ENCODE results near the gene SHB.

The SHB gene

DNA sequence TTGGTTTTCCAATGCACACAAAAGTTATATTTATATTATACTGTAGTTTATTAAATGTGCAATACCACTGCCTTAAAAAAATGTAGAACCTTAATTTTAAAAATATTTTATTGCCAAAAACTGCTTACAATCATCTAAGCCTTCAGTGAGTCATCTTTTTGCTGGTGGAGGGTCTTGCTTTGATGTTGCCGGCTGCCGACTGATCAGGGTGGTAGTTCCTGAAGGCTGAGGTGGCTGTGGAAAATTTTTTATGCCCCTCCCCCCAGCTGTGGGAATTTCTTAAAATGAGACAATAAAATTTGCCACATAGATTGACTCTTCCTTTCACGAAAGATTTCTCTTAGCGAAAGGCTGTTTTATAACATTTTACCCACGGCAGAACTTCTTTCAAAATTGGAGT, 89.2 kb downstream of the SHB start:
- Histone ChIP-seq H3K4me3 (ENCODE audit: low read length) (no peak overlapping the region), H3K4me2 (ENCODE audit: low read length) (no peak overlapping the region), H4K20me1 (ENCODE audit: insufficient read depth, low read length) (no peaks in the 10 kb centered on the region), H3K27me3 (ENCODE audit: low read depth, low read length) (no peaks in the 10 kb centered on the region), H3K9me3 (ENCODE audit: insufficient read depth, low read length) (no peaks in the 10 kb centered on the region), H3K4me1 (ENCODE audit: low read length) (no peaks in the 10 kb centered on the region), H2AFZ (ENCODE audit: low read depth, low read length) (no peak overlapping the region), H3K36me3 (replicated peaks; ENCODE audit: low read depth, low read length) (no peaks in the 10 kb centered on the region), H3K27ac (ENCODE audit: low read length) (no peak overlapping the region), H3K79me2 (ENCODE audit: low read length) (no peaks in the 10 kb centered on the region), H3K9ac (ENCODE audit: low read length) (no peak overlapping the region)
- TF ChIP-seq, protein P1, sequence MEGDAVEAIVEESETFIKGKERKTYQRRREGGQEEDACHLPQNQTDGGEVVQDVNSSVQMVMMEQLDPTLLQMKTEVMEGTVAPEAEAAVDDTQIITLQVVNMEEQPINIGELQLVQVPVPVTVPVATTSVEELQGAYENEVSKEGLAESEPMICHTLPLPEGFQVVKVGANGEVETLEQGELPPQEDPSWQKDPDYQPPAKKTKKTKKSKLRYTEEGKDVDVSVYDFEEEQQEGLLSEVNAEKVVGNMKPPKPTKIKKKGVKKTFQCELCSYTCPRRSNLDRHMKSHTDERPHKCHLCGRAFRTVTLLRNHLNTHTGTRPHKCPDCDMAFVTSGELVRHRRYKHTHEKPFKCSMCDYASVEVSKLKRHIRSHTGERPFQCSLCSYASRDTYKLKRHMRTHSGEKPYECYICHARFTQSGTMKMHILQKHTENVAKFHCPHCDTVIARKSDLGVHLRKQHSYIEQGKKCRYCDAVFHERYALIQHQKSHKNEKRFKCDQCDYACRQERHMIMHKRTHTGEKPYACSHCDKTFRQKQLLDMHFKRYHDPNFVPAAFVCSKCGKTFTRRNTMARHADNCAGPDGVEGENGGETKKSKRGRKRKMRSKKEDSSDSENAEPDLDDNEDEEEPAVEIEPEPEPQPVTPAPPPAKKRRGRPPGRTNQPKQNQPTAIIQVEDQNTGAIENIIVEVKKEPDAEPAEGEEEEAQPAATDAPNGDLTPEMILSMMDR (IDR thresholded peaks at IDR 0.05; ENCODE audit: low read depth, low read length), result no peak
- no peak for TF ChIP-seq EZH2phosphoT487 (IDR thresholded peaks at IDR 0.05; ENCODE audit: low read depth)

DNA sequence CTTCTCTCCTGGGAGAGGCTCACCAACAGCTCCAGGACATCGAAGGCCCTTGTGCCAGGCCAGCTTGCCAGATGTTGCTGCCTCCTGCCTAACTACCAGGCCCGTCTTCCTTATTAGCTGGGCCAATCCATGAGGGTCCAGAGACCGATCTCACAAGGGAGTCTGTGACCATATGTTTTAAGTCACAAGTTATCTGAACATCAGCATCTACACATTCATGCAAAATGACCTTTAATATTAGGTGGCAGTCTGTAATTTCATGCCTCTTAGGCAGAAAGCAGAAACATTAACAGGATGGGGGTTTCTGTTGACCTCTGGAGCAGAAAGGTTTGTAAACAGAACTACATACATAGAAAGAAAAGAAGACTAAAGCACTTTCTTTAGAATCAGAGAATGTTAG, 90.0 kb downstream of the SHB start:
- Histone ChIP-seq H3K9me3 (ENCODE audit: insufficient read depth, low read length) (no peaks in the 10 kb centered on the region), H2AFZ (ENCODE audit: low read depth, low read length) (no peak overlapping the region), H3K4me3 (ENCODE audit: low read length) (no peak overlapping the region), H3K36me3 (replicated peaks; ENCODE audit: low read depth, low read length) (no peaks in the 10 kb centered on the region), H4K20me1 (ENCODE audit: insufficient read depth, low read length) (no peaks in the 10 kb centered on the region), H3K27ac (ENCODE audit: low read length) (no peak overlapping the region), H3K79me2 (ENCODE audit: low read length) (no peaks in the 10 kb centered on the region), H3K4me2 (ENCODE audit: low read length) (no peak overlapping the region), H3K4me1 (ENCODE audit: low read length) (no peaks in the 10 kb centered on the region), H3K27me3 (ENCODE audit: low read depth, low read length) (no peaks in the 10 kb centered on the region), H3K9ac (ENCODE audit: low read length) (no peak overlapping the region)
- TF ChIP-seq EZH2phosphoT487 (IDR thresholded peaks at IDR 0.05; ENCODE audit: low read depth), result no peak

DNA sequence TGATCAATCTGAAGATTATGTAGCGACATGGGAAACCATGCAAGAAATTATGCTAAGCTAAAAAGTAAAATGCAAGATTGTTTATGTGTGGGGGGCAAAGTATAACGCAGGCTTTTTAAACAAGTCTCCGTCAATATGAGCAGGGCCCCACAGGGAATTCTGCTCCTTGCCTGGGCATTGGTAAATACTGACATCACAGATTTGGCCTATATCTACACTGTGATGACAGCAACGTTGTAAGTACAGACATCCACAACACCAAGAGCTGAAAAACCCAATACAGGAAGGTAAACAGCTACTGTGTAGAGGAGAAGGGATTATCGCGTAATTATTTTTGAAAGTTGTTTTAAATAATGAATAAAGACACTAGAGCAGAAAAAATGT, 90.6 kb downstream of the SHB start:
- Histone ChIP-seq H3K4me3 (ENCODE audit: low read length) (no peak overlapping the region), H3K27ac (ENCODE audit: low read length) (no peak overlapping the region), H4K20me1 (ENCODE audit: insufficient read depth, low read length) (no peaks in the 10 kb centered on the region), H3K36me3 (replicated peaks; ENCODE audit: low read depth, low read length) (no peaks in the 10 kb centered on the region), H3K9me3 (ENCODE audit: insufficient read depth, low read length) (no peaks in the 10 kb centered on the region), H3K9ac (ENCODE audit: low read length) (no peak overlapping the region), H3K27me3 (ENCODE audit: low read depth, low read length) (no peaks in the 10 kb centered on the region), H3K4me1 (ENCODE audit: low read length) (no peaks in the 10 kb centered on the region), H2AFZ (ENCODE audit: low read depth, low read length) (no peak overlapping the region), H3K4me2 (ENCODE audit: low read length) (no peak overlapping the region), H3K79me2 (ENCODE audit: low read length) (no peaks in the 10 kb centered on the region)
- TF ChIP-seq, protein P1 (IDR thresholded peaks at IDR 0.05; ENCODE audit: low read depth, low read length), result no peak
- TF ChIP-seq EZH2phosphoT487 (IDR thresholded peaks at IDR 0.05; ENCODE audit: low read depth), result no peak

DNA sequence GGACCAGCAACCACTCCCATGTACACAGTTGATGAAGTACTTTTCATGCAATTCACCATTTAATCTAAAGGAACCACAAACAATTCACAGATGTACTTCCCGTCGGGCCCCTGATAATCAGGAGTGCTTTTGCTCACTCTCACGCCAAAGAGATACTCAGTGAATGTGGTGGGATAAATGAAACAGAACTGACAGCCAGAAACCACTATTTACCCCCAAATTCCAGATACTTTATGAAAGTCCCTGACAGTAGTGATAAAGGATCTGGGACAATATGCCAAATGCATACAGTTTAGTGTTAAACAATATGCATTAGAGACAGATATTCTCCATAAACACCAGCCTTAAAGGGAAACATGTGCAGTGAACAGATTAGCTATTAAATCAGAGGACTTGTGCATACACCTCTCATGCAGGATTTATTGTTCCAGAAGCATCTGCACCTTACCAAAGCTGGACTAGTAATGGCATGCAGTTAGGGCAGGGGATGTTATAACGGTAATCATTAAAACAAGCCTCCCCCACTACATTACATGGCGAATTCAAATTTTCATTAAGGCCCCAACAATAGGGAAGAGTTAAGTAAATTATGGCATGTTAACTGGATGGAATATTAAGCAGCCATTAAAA, 91.1 kb downstream of the SHB start:
- Histone ChIP-seq H3K9me3 (ENCODE audit: insufficient read depth, low read length) (no peaks in the 10 kb centered on the region), H3K27me3 (ENCODE audit: low read depth, low read length) (no peaks in the 10 kb centered on the region), H3K36me3 (replicated peaks; ENCODE audit: low read depth, low read length) (no peaks in the 10 kb centered on the region), H3K4me2 (ENCODE audit: low read length) (no peak overlapping the region), H3K4me1 (ENCODE audit: low read length) (no peaks in the 10 kb centered on the region), H4K20me1 (ENCODE audit: insufficient read depth, low read length) (no peaks in the 10 kb centered on the region), H3K9ac (ENCODE audit: low read length) (no peak overlapping the region), H3K79me2 (ENCODE audit: low read length) (no peaks in the 10 kb centered on the region), H2AFZ (ENCODE audit: low read depth, low read length) (no peak overlapping the region), H3K4me3 (ENCODE audit: low read length) (no peak overlapping the region), H3K27ac (ENCODE audit: low read length) (no peak overlapping the region)
- TF ChIP-seq EZH2phosphoT487 (IDR thresholded peaks at IDR 0.05; ENCODE audit: low read depth), result no peak
- TF ChIP-seq, protein P1 (IDR thresholded peaks at IDR 0.05; ENCODE audit: low read depth, low read length), result no peak
